Gastroesophageal sphincter (tissue), 4 donors: ENCODE results near the gene RNF144A. TPM values are rescaled to one million over a fixed set of nuclear protein-coding genes. Genes with fewer than 3 reads are reported as not detected.
"Not testable (repeated sequence)": the region's sequence is repeated elsewhere in the genome, so short reads cannot be mapped to it uniquely, and the experiment has no call there.

Experiments used
- ATAC-seq: fragments of 150-250 bp; one replicate; pipeline ENCODE4 v1.9.1; 2016; ENCODE audit warnings: mild to moderate bottlenecking, moderate library complexity
- H3K27ac ChIP-seq, 4 donors: fragments of 200-600 bp; sonication (generic) in 3 of 4; 1 replicate in 3 of 4; 2 replicates in 1 of 4; pipeline ENCODE4 v1.5.1; 2016 to 2019
- H3K27me3 ChIP-seq: fragments of 200-600 bp; sonication (generic); one replicate; pipeline ENCODE4 v1.5.1; 2019
- H3K36me3 ChIP-seq, 2 donors: fragments of 200-600 bp; sonication (generic); one replicate each; pipeline ENCODE4 v1.5.1; 2019; ENCODE audit warnings: control low read depth in 1 of 2
- H3K4me1 ChIP-seq, 3 donors: fragments of 200-600 bp; sonication (generic); 1 replicate in 2 of 3; 2 replicates in 1 of 3; pipeline ENCODE4 v1.5.1; 2016 to 2019; ENCODE audit warnings: control low read depth in 2 of 3
- H3K4me3 ChIP-seq, 2 donors: fragments of 200-600 bp; sonication (generic); one replicate each; pipeline ENCODE4 v1.5.1; 2019; ENCODE audit warnings: mild to moderate bottlenecking in 1 of 2, moderate library complexity in 1 of 2
- H3K9me3 ChIP-seq, 3 donors: fragments of 200-600 bp; sonication (generic); one replicate each; pipeline ENCODE4 v1.5.1; 2017 to 2019; ENCODE audit warnings: control low read depth in 2 of 3
- EP300 ChIP-seq: sonication (generic); formaldehyde crosslinking; IDR thresholded peaks from one replicate; pipeline ENCODE4 v1.6.1; 2017; ENCODE audit warnings: antibody characterized with exemption, mild to moderate bottlenecking
- POLR2A ChIP-seq, 2 donors: fragments of 450-650 bp; IDR thresholded peaks; one replicate each; pipeline ENCODE4 v1.6.1; 2017; ENCODE audit warnings: antibody characterized with exemption in 2 of 2, mild to moderate bottlenecking in 2 of 2, moderate library complexity in 1 of 2
- POLR2AphosphoS5 ChIP-seq: sonication (generic); formaldehyde crosslinking; IDR thresholded peaks from one replicate; pipeline ENCODE4 v1.6.1; 2017; ENCODE audit warnings: antibody characterized with exemption
- WGBS, 2 donors: methylation state at CpG; one replicate each; pipeline ENCODE4 v1.1.5; 2018; ENCODE audit warnings: low coverage in 1 of 2; 5-methylcytosine and 5-hydroxymethylcytosine counted together
- total RNA-seq, 4 donors: library from RNA; depleted of rRNA; stranded (reverse); fragments of >200 nt; gene quantifications; one replicate each; pipeline ENCODE4 v1.1.0, GENCODE V29; 2016
- TF ChIP-seq, protein P1 (sequence below), 4 experiments: fragments of 200-600 bp in 2 of 4; fragments of 450-650 bp in 2 of 4; sonication (generic) in 1 of 4; IDR thresholded peaks; one replicate each; pipeline ENCODE4 v1.5.1; 2017 to 2019; ENCODE audit warnings: antibody characterized with exemption in 4 of 4, mild to moderate bottlenecking in 2 of 4, moderate library complexity in 2 of 4

Gene RNF144A
- total RNA-seq, 4 donors from 2014 or later, result 7.2 to 12.9 (median 8.8) TPM

DNA sequence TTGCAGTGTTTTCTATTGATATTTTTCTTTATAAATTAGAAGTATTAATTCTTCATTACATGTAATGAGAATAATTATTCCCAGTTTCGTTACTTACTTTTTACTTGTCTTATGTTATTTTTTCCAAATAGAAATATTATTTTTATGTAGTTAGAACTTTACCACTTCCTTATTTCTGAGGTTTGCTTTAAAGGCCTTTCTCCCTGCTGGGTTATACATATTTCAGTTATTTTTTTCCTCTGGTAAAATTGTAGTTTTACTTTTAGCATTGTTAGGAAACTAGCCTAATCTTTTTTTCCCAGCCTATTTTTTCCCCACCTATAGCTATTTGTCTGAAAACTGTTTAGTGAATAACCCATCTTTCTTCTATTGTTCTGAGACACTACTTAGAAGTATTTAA is 17.1 kb downstream of the RNF144A start:
- Histone ChIP-seq H3K27ac (no peak overlapping the region), H3K36me3 (no peaks in the 10 kb centered on the region), H3K4me1 (no peaks in the 10 kb centered on the region), H3K4me3 (no peak overlapping the region), H3K27me3 (no peaks in the 10 kb centered on the region), H3K9me3 (no peaks in the 10 kb centered on the region)
- TF ChIP-seq POLR2AphosphoS5 (no peak), POLR2A (IDR thresholded peaks at IDR 0.05) (no peak), EP300 (no peak)
- TF ChIP-seq, protein P1, sequence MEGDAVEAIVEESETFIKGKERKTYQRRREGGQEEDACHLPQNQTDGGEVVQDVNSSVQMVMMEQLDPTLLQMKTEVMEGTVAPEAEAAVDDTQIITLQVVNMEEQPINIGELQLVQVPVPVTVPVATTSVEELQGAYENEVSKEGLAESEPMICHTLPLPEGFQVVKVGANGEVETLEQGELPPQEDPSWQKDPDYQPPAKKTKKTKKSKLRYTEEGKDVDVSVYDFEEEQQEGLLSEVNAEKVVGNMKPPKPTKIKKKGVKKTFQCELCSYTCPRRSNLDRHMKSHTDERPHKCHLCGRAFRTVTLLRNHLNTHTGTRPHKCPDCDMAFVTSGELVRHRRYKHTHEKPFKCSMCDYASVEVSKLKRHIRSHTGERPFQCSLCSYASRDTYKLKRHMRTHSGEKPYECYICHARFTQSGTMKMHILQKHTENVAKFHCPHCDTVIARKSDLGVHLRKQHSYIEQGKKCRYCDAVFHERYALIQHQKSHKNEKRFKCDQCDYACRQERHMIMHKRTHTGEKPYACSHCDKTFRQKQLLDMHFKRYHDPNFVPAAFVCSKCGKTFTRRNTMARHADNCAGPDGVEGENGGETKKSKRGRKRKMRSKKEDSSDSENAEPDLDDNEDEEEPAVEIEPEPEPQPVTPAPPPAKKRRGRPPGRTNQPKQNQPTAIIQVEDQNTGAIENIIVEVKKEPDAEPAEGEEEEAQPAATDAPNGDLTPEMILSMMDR (IDR thresholded peaks at IDR 0.05), result no peak
- ATAC-seq, result no peak
- WGBS, 2 donors, result 80 to 100% methylated on average over 1 of the region's 1 CpG

DNA sequence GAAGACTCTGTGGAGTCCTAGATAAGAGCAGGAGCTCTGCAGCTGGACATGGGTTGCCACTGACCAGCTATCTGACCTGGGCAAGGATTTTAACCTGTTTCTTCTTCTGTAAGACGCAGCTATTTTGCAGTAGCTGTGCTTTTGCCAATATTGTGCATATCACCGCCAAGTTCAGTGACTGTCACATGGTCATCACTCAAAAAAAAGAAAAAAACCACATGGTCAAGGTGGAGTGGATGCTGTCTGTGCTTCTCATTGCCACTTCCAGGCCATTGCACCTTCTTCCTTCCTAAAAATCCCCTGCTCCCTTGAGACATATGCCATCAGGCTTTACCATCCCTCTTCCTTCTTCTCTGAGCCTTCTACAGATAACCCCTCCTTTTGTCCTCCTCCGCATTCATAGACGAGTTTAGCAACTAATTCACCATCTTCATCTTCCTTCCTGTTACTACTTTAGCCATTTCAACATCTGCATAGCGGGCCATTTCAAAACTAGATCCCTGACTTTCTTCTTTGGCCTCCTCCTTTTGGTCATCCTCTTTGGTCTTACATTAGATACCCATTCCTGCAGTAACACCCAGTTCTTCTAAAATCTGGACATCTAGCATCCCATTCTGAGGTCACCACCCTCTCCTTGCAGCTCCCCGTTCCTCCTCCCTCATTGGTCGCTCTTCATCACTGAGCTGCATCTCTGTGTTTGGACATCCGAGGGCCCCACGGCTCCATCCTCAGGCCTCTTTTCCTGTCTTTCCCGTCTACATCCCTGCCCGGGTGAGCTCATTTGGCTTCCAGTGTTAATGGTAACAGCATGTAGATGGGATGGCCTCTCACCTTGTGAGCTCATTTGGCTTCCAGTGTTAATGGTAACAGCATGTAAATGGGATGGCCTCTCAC is 17.8 kb downstream of the RNF144A start:
- H3K9me3 ChIP-seq, result no peaks in the 10 kb centered on the region
- 85 to 93% methylated on average over 7 to 11 of the region's 11 CpGs for whole genome bisulfite sequencing, 2 donors
- no peaks in the 10 kb centered on the region for H3K27me3 ChIP-seq
- no peak overlapping the region for H3K27ac ChIP-seq
- no peak for ATAC-seq
- no peaks in the 10 kb centered on the region for H3K36me3 ChIP-seq
- no peak overlapping the region for H3K4me3 ChIP-seq
- TF ChIP-seq POLR2AphosphoS5 (no peak), POLR2A (IDR thresholded peaks at IDR 0.05) (no peak), EP300 (no peak)
- TF ChIP-seq, protein P1 (IDR thresholded peaks at IDR 0.05), result no peak
- no peaks in the 10 kb centered on the region for H3K4me1 ChIP-seq

- not testable (repeated sequence) for H3K4me1 ChIP-seq, H3K27ac ChIP-seq, H3K4me3 ChIP-seq, H3K27me3 ChIP-seq, H3K9me3 ChIP-seq, ATAC-seq, H3K36me3 ChIP-seq
- 40 to 86% methylated on average over 1 to 4 of the region's 4 CpGs for WGBS, 2 donors
Observed at GRCh38 chr2:6935652-6936020, 18.4 kb downstream of the RNF144A start.

DNA sequence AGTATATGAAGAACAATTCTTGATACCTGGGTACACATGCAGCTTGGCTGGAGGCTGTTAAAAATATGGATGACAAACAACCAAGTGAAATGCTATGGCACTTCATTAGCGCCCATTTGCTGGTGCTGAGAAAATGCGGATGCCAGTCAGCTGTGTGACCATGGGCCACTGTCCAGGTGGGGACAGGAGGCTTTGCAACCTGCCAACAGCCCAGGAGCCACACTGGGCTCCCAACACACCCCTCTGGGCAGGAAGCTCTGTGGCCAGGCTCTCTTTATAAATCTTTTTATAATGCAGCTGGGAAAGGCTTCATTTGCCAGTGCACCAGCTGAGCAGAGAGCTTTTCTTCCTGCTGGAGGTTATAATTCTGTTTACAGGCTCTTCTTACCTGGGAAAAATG is 19.9 kb downstream of the RNF144A start:
- 93 to 100% methylated on average over 2 of the region's 2 CpGs for WGBS, 2 donors
- Histone ChIP-seq H3K27me3 (no peaks in the 10 kb centered on the region), H3K4me3 (no peak overlapping the region), H3K9me3 (no peaks in the 10 kb centered on the region), H3K4me1 (no peaks in the 10 kb centered on the region), H3K27ac (no peak overlapping the region), H3K36me3 (peaks cover 0 to 12% of the 10 kb centered on the region in 2 donors)
- ATAC-seq, result no peak
- TF ChIP-seq, protein P1 (IDR thresholded peaks at IDR 0.05), result no peak
- no peak for TF ChIP-seq POLR2A (IDR thresholded peaks at IDR 0.05)
- TF ChIP-seq POLR2AphosphoS5, result no peak
- TF ChIP-seq EP300, result no peak

GRCh38 chr2:6937582-6937981 is 20.4 kb downstream of the RNF144A start:
- H3K4me1 ChIP-seq, result no peaks in the 10 kb centered on the region
- WGBS, 2 donors, result 85 to 100% methylated on average over 1 to 4 of the region's 4 CpGs
- no peaks in the 10 kb centered on the region for H3K9me3 ChIP-seq
- TF ChIP-seq, protein P1 (IDR thresholded peaks at IDR 0.05), result no peak
- TF ChIP-seq EP300 (no peak), POLR2AphosphoS5 (no peak), POLR2A (IDR thresholded peaks at IDR 0.05) (no peak)
- H3K36me3 ChIP-seq, result peaks cover 0 to 16% of the 10 kb centered on the region in 2 donors
- H3K4me3 ChIP-seq, result no peak overlapping the region
- no peak for ATAC-seq
- H3K27me3 ChIP-seq, result no peaks in the 10 kb centered on the region
- no peak overlapping the region for H3K27ac ChIP-seq
